Ishikawa (cell line): ENCODE results near the gene QSER1.

Experiments used
- CEBPB ChIP-seq: IDR thresholded peaks from 2 replicates; pipeline ENCODE4 v1.6.1; 2012
- CREB1 ChIP-seq: IDR thresholded peaks from 2 replicates; pipeline ENCODE4 v1.6.1; 2012; ENCODE audit warnings: low read depth
- EGR1 ChIP-seq: IDR thresholded peaks from 2 replicates; pipeline ENCODE4 v1.6.1; 2012
- EP300 ChIP-seq: IDR thresholded peaks from 2 replicates; pipeline ENCODE4 v1.6.1; 2012; ENCODE audit warnings: borderline replicate concordance
- FOXM1 ChIP-seq: IDR thresholded peaks from 2 replicates; pipeline ENCODE4 v1.6.1; 2012; ENCODE audit warnings: low read depth, borderline replicate concordance
- MAX ChIP-seq: IDR thresholded peaks from 2 replicates; pipeline ENCODE4 v1.6.1; 2012
- NFIC ChIP-seq: IDR thresholded peaks from 2 replicates; pipeline ENCODE4 v1.6.1; 2012
- RAD21 ChIP-seq: IDR thresholded peaks from 2 replicates; pipeline ENCODE4 v1.6.1; 2012; ENCODE audit warnings: low read depth
- REST ChIP-seq: IDR thresholded peaks from 2 replicates; pipeline ENCODE4 v1.6.1; 2012; ENCODE audit warnings: low read depth, mild to moderate bottlenecking
- TAF1 ChIP-seq: IDR thresholded peaks from 2 replicates; pipeline ENCODE4 v1.6.1; 2012; ENCODE audit warnings: low read depth, mild to moderate bottlenecking
- TCF12 ChIP-seq: IDR thresholded peaks from 2 replicates; pipeline ENCODE4 v1.6.1; 2012; ENCODE audit warnings: low read depth
- TEAD4 ChIP-seq: IDR thresholded peaks from 2 replicates; pipeline ENCODE4 v1.6.1; 2012
- USF1 ChIP-seq: IDR thresholded peaks from 2 replicates; pipeline ENCODE4 v1.6.1; 2012
- YY1 ChIP-seq: IDR thresholded peaks from 2 replicates; pipeline ENCODE4 v1.6.1; 2012; ENCODE audit warnings: low read depth
- ZBTB7A ChIP-seq: IDR thresholded peaks from 2 replicates; pipeline ENCODE4 v1.6.1; 2012; ENCODE audit warnings: low read depth

QSER1 gene

GRCh38 chr11:32905028-32905667, 12.5 kb downstream of the QSER1 start:
- TF ChIP-seq ZBTB7A (no peak), NFIC (peak; percentile 37; the same call in 1 of the 2 replicates)

- TF ChIP-seq MAX (no peak), USF1 (no peak), CEBPB (no peak), TCF12 (no peak), EP300 (no peak), NFIC (no peak), TEAD4 (no peak), TAF1 (no peak), YY1 (no peak), EGR1 (no peak)
Measured at GRCh38 chr11:32908619-32909018, 16.0 kb downstream of the QSER1 start.

- TF ChIP-seq CREB1 (no peak), MAX (no peak), EGR1 (no peak), RAD21 (no peak), EP300 (no peak), USF1 (no peak), NFIC (no peak), FOXM1 (no peak), TAF1 (no peak), ZBTB7A (no peak), REST (no peak), CEBPB (no peak), TEAD4 (no peak), TCF12 (no peak)
Measured at GRCh38 chr11:32911413-32911812, 18.8 kb downstream of the QSER1 start.

- TF ChIP-seq USF1 (no peak), REST (no peak), TAF1 (no peak), YY1 (no peak), MAX (no peak), RAD21 (no peak), EGR1 (no peak), TCF12 (no peak), ZBTB7A (no peak), FOXM1 (no peak), TEAD4 (no peak), EP300 (no peak), NFIC (no peak), CREB1 (no peak), CEBPB (no peak)
Measured at GRCh38 chr11:32913445-32913844, 20.8 kb downstream of the QSER1 start.

- TF ChIP-seq NFIC = no peak
- no peak for TF ChIP-seq REST
- no peak for TF ChIP-seq TCF12
- TF ChIP-seq YY1 = no peak
Measured at GRCh38 chr11:32916361-32916760, 23.8 kb downstream of the QSER1 start.
